Stimulated activated naive CD8-positive, alpha-beta T cell treated with anti-CD3 and anti-CD28 coated beads, Interleukin-15, amount 100 ng/mL, for 72 hours (primary cell): ENCODE measurements around the gene DNAH17.

Experiments used
- ATAC-seq: fragments of 150-1000 bp; cut with Tn5 transposase; 2 replicates; pipeline ENCODE4 v1.10.0; 2021; ENCODE audit warnings: mild to moderate bottlenecking, moderate library complexity
- DNase-seq, 2 donors: peaks; one replicate each; pipeline ENCODE4 v3.0.0; 2021 to 2022
- H3K27ac Mint-ChIP-seq, 2 donors: one replicate each; pipeline ENCODE4 v1.8.0; 2022; ENCODE audit warnings: mild to moderate bottlenecking in 2 of 2, mixed read lengths in 2 of 2, moderate library complexity in 2 of 2
- H3K27me3 Mint-ChIP-seq: one replicate; pipeline ENCODE4 v1.8.0; 2022; ENCODE audit warnings: mixed read lengths
- H3K4me1 Mint-ChIP-seq: one replicate; pipeline ENCODE4 v1.8.0; 2022; ENCODE audit warnings: mild to moderate bottlenecking, mixed read lengths
- H3K4me3 Mint-ChIP-seq, 2 donors: one replicate each; pipeline ENCODE4 v1.8.0; 2022; ENCODE audit warnings: mild to moderate bottlenecking in 2 of 2, mixed read lengths in 2 of 2, moderate library complexity in 1 of 2
- H3K9me3 Mint-ChIP-seq, 2 donors: one replicate each; pipeline ENCODE4 v1.8.0; 2022; ENCODE audit warnings: mixed read lengths in 2 of 2

Gene DNAH17

GRCh38 chr17:78493853-78494695 lies 83.1 kb downstream of the DNAH17 start:
- Mint-ChIP-seq H3K27ac (no peak overlapping the region), H3K9me3 (no peaks in the 10 kb centered on the region), H3K27me3 (no peaks in the 10 kb centered on the region), H3K4me1 (no peaks in the 10 kb centered on the region), H3K4me3 (no peak overlapping the region)
- no peak for ATAC-seq
- DNase-seq = no peak

- no peaks in the 10 kb centered on the region for H3K27me3 Mint-ChIP-seq
- no peaks in the 10 kb centered on the region for H3K4me1 Mint-ChIP-seq
- no peak overlapping the region for H3K4me3 Mint-ChIP-seq
- no peak for ATAC-seq
- no peak for DNase-seq
- H3K9me3 Mint-ChIP-seq = no peaks in the 10 kb centered on the region
- no peak overlapping the region for H3K27ac Mint-ChIP-seq
These were observed 83.7 kb downstream of the DNAH17 start for GRCh38 chr17:78493450-78493849.

- Mint-ChIP-seq H3K4me1 (no peaks in the 10 kb centered on the region), H3K27ac (no peak overlapping the region), H3K4me3 (no peak overlapping the region), H3K9me3 (no peaks in the 10 kb centered on the region), H3K27me3 (no peaks in the 10 kb centered on the region)
- DNase-seq = no peak
- no peak for ATAC-seq
These were observed 84.9 kb downstream of the DNAH17 start for GRCh38 chr17:78492116-78492799.

GRCh38 chr17:78491236-78492115 lies 85.7 kb downstream of the DNAH17 start:
- ATAC-seq = peak; percentile 14
- Mint-ChIP-seq H3K9me3 (no peaks in the 10 kb centered on the region), H3K27me3 (no peaks in the 10 kb centered on the region), H3K27ac (no peak overlapping the region), H3K4me1 (no peaks in the 10 kb centered on the region), H3K4me3 (no peak overlapping the region)
- DNase-seq = no peak

GRCh38 chr17:78490673-78491072 lies 86.5 kb downstream of the DNAH17 start:
- Mint-ChIP-seq H3K27me3 (no peaks in the 10 kb centered on the region), H3K27ac (peak overlapping the region in 1 of 2 donors; percentile 8), H3K4me3 (no peak overlapping the region), H3K9me3 (no peaks in the 10 kb centered on the region), H3K4me1 (no peaks in the 10 kb centered on the region)
- no peak for DNase-seq
- no peak for ATAC-seq

GRCh38 chr17:78490156-78490555 lies 87.0 kb downstream of the DNAH17 start:
- Mint-ChIP-seq H3K4me3 (no peak overlapping the region), H3K27ac (peak overlapping the region in 1 of 2 donors; percentile 8), H3K4me1 (peaks cover 4% of the 10 kb centered on the region), H3K9me3 (no peaks in the 10 kb centered on the region), H3K27me3 (no peaks in the 10 kb centered on the region)
- DNase-seq (no peak), ATAC-seq (no peak)

- ATAC-seq = no peak
- Mint-ChIP-seq H3K9me3 (no peaks in the 10 kb centered on the region), H3K4me1 (peaks cover 15% of the 10 kb centered on the region), H3K27me3 (peaks cover 5% of the 10 kb centered on the region), H3K4me3 (no peak overlapping the region), H3K27ac (no peak overlapping the region)
- no peak for DNase-seq
These were observed 88.1 kb downstream of the DNAH17 start for GRCh38 chr17:78488867-78489634.

- Mint-ChIP-seq H3K27ac (no peak overlapping the region), H3K9me3 (no peaks in the 10 kb centered on the region), H3K4me1 (peaks cover 17% of the 10 kb centered on the region), H3K4me3 (no peak overlapping the region), H3K27me3 (peaks cover 10% of the 10 kb centered on the region)
- no peak for DNase-seq
- no peak for ATAC-seq
These were observed 89.0 kb downstream of the DNAH17 start for GRCh38 chr17:78488156-78488555.

GRCh38 chr17:78486946-78487680 lies 90.1 kb downstream of the DNAH17 start:
- H3K27ac Mint-ChIP-seq = no peak overlapping the region
- peaks cover 20% of the 10 kb centered on the region for H3K27me3 Mint-ChIP-seq
- H3K4me3 Mint-ChIP-seq = no peak overlapping the region
- no peak for DNase-seq
- no peaks in the 10 kb centered on the region for H3K9me3 Mint-ChIP-seq
- ATAC-seq = no peak
- H3K4me1 Mint-ChIP-seq = peaks cover 17% of the 10 kb centered on the region

GRCh38 chr17:78486228-78486802 lies 90.9 kb downstream of the DNAH17 start:
- Mint-ChIP-seq H3K4me3 (no peak overlapping the region), H3K9me3 (no peaks in the 10 kb centered on the region), H3K27ac (no peak overlapping the region), H3K27me3 (peaks cover 22% of the 10 kb centered on the region), H3K4me1 (peaks cover 17% of the 10 kb centered on the region)
- no peak for DNase-seq
- ATAC-seq = no peak

GRCh38 chr17:78485290-78486168 lies 91.7 kb downstream of the DNAH17 start:
- Mint-ChIP-seq H3K9me3 (no peaks in the 10 kb centered on the region), H3K4me1 (peaks cover 17% of the 10 kb centered on the region), H3K27me3 (peaks cover 22% of the 10 kb centered on the region), H3K27ac (peak overlapping the region in 1 of 2 donors; percentile 72), H3K4me3 (peak overlapping the region; percentile 82 to 91)
- DNase-seq (no peak), ATAC-seq (no peak)

GRCh38 chr17:78484271-78485246 lies 92.6 kb downstream of the DNAH17 start:
- peak; percentile 71 to 74 for DNase-seq
- Mint-ChIP-seq H3K4me3 (peak overlapping the region; percentile 82 to 91), H3K4me1 (peaks cover 17% of the 10 kb centered on the region), H3K27ac (peak overlapping the region; percentile 72), H3K9me3 (no peaks in the 10 kb centered on the region), H3K27me3 (peaks cover 22% of the 10 kb centered on the region)
- ATAC-seq = peak; percentile 98
